Measurements from ENCODE around the gene GCFC2. TPM values are rescaled to one million over a fixed set of nuclear protein-coding genes. Genes with fewer than 3 reads are reported as not detected.
"Not testable (repeated sequence)": the region's sequence is repeated elsewhere in the genome, so short reads cannot be mapped to it uniquely, and the experiment has no call there.

GCFC2 gene
- total RNA-seq, 1 donor from 2014 or later, result 14.1 TPM

GRCh38 chr2:75719616-75720015 is 8.9 kb upstream of the GCFC2 start:
- Histone ChIP-seq H3K36me3 (ENCODE audit: control insufficient read depth in 3 of 3, insufficient read depth in 3 of 3, low read length in 3 of 3) (no peaks in the 10 kb centered on the region), H3K27ac (ENCODE audit: low read depth, low read length) (no peak overlapping the region), H3K27me3 (ENCODE audit: control insufficient read depth in 3 of 3, insufficient read depth in 3 of 3, low read length in 3 of 3) (peaks cover 0 to 4% (median 0%) of the 10 kb centered on the region in 3 donors), H3K4me3 (ENCODE audit: low read length in 3 of 3) (no peak overlapping the region), H3K9ac (ENCODE audit: low read depth in 1 of 3, low read length in 3 of 3) (no peak overlapping the region), H3K9me3 (ENCODE audit: control insufficient read depth in 3 of 3, low read length in 3 of 3) (no peaks in the 10 kb centered on the region), H3K4me1 (ENCODE audit: control insufficient read depth in 3 of 3, insufficient read depth in 3 of 3, low read length in 3 of 3) (no peaks in the 10 kb centered on the region)

DNA sequence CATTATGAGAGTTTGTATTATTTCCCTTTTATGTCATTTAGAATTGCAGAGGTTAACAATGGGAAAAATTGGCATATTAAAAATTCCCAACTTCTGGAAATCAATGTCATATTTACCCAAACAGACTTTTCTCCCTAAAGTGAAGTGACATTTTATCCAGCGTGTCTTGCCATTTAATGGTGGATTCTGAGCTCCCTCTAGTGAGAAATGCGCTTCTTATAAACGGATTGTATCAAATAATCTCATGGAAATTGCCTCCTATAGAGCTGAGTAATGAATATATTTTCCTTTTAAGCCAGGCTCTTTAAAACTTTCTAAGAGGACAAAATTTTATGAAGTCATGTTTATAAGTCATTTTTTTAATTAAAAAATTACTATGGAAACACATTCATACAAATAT is 5.7 kb upstream of the GCFC2 start:
- Histone ChIP-seq H3K4me3 (ENCODE audit: low read length in 3 of 3) (no peak overlapping the region), H3K36me3 (ENCODE audit: control insufficient read depth in 3 of 3, insufficient read depth in 3 of 3, low read length in 3 of 3) (no peaks in the 10 kb centered on the region), H3K4me1 (ENCODE audit: control insufficient read depth in 3 of 3, insufficient read depth in 3 of 3, low read length in 3 of 3) (no peaks in the 10 kb centered on the region)

GRCh38 chr2:75711590-75711989 is 875 bp upstream of the GCFC2 start:
- H3K4me3 ChIP-seq (ENCODE audit: low read length in 3 of 3), result peak overlapping the region in 1 of 3 donors; percentile 80
- not testable (repeated sequence) for H3K36me3 ChIP-seq (ENCODE audit: control insufficient read depth in 3 of 3, insufficient read depth in 3 of 3, low read length in 3 of 3); H3K4me1 ChIP-seq (ENCODE audit: control insufficient read depth in 3 of 3, insufficient read depth in 3 of 3, low read length in 3 of 3); H3K27me3 ChIP-seq (ENCODE audit: control insufficient read depth in 3 of 3, insufficient read depth in 3 of 3, low read length in 3 of 3); H3K27ac ChIP-seq (ENCODE audit: low read depth, low read length); H3K9me3 ChIP-seq (ENCODE audit: control insufficient read depth in 3 of 3, low read length in 3 of 3); H3K9ac ChIP-seq (ENCODE audit: low read depth in 1 of 3, low read length in 3 of 3)

More for the DNA sequence above, 5.7 kb upstream of the GCFC2 start:
- no peaks in the 10 kb centered on the region for H3K27me3 ChIP-seq (ENCODE audit: control insufficient read depth in 3 of 3, insufficient read depth in 3 of 3, low read length in 3 of 3)
- no peaks in the 10 kb centered on the region for H3K9me3 ChIP-seq (ENCODE audit: control insufficient read depth in 3 of 3, low read length in 3 of 3)
- no peak overlapping the region for H3K27ac ChIP-seq (ENCODE audit: low read depth, low read length)
- H3K9ac ChIP-seq (ENCODE audit: low read depth in 1 of 3, low read length in 3 of 3), result peak overlapping the region in 1 of 3 donors; percentile 43

- H3K27me3 ChIP-seq (ENCODE audit: control insufficient read depth in 3 of 3, insufficient read depth in 3 of 3, low read length in 3 of 3), result no peaks in the 10 kb centered on the region
- peaks cover 0 to 4% (median under 1%) of the 10 kb centered on the region in 3 donors for H3K36me3 ChIP-seq (ENCODE audit: control insufficient read depth in 3 of 3, insufficient read depth in 3 of 3, low read length in 3 of 3)
- H3K4me3 ChIP-seq (ENCODE audit: low read length in 3 of 3), result peak overlapping the region; percentile 79 to 89 (median 80)
- H3K9ac ChIP-seq (ENCODE audit: low read depth in 1 of 3, low read length in 3 of 3), result peak overlapping the region; percentile 83 to 89 (median 87)
- H3K27ac ChIP-seq (ENCODE audit: low read depth, low read length), result peak overlapping the region; percentile 82
- H3K4me1 ChIP-seq (ENCODE audit: control insufficient read depth in 3 of 3, insufficient read depth in 3 of 3, low read length in 3 of 3), result peaks cover 2 to 8% (median 5%) of the 10 kb centered on the region in 3 donors
- no peaks in the 10 kb centered on the region for H3K9me3 ChIP-seq (ENCODE audit: control insufficient read depth in 3 of 3, low read length in 3 of 3)
These were observed 517 bp downstream of the GCFC2 start for GRCh38 chr2:75710220-75710576.

DNA sequence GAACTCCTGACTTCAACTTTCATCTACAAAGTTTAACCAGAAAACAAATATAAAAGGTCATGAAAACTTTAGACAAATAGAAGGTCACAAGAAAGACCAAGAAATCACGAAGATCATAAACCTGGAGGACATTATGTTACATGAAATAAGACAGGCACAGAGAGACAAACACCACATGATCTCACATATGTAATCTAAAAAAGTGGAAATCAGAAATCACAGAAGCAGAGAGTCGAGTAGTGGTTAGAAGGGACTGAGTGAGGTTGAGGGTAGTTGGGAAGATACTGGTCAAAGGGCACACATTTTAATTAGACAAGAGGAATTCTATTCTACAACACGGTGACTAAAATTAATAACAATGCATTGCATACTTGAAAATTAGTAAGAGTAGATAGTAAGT is 1.4 kb downstream of the GCFC2 start:
- H3K9me3 ChIP-seq (ENCODE audit: control insufficient read depth in 3 of 3, low read length in 3 of 3), result no peaks in the 10 kb centered on the region
- H3K9ac ChIP-seq (ENCODE audit: low read depth in 1 of 3, low read length in 3 of 3), result peak overlapping the region; percentile 42 to 89 (median 83)
- H3K36me3 ChIP-seq (ENCODE audit: control insufficient read depth in 3 of 3, insufficient read depth in 3 of 3, low read length in 3 of 3), result peaks cover 2 to 13% (median 9%) of the 10 kb centered on the region in 3 donors
- H3K4me1 ChIP-seq (ENCODE audit: control insufficient read depth in 3 of 3, insufficient read depth in 3 of 3, low read length in 3 of 3), result peaks cover 2 to 8% (median 5%) of the 10 kb centered on the region in 3 donors
- no peaks in the 10 kb centered on the region for H3K27me3 ChIP-seq (ENCODE audit: control insufficient read depth in 3 of 3, insufficient read depth in 3 of 3, low read length in 3 of 3)
- H3K4me3 ChIP-seq (ENCODE audit: low read length in 3 of 3), result peak overlapping the region; percentile 6 to 89 (median 80)
- no peak overlapping the region for H3K27ac ChIP-seq (ENCODE audit: low read depth, low read length)

DNA sequence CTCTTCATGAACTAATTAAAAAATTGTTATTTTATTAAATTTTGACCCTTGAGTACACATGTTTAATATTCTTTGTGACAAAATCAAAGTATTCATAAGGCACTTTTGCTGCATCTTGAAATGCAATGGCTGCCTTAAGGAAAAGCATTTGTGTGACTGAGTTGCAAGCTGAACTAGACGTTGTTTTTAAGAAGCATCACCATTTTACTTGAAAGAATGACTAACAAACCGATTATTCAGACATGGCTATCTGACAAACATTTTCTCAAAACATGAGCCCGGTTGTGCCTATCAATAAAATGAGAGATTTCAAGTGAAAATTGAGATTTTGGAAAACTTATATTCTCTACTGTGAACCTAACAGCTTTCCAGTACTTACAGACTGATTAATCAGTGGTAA is 2.8 kb downstream of the GCFC2 start:
- Histone ChIP-seq H3K27ac (ENCODE audit: low read depth, low read length) (no peak overlapping the region), H3K4me3 (ENCODE audit: low read length in 3 of 3) (no peak overlapping the region), H3K9ac (ENCODE audit: low read depth in 1 of 3, low read length in 3 of 3) (no peak overlapping the region), H3K9me3 (ENCODE audit: control insufficient read depth in 3 of 3, low read length in 3 of 3) (no peaks in the 10 kb centered on the region), H3K4me1 (ENCODE audit: control insufficient read depth in 3 of 3, insufficient read depth in 3 of 3, low read length in 3 of 3) (peaks cover 2 to 8% (median 5%) of the 10 kb centered on the region in 3 donors), H3K27me3 (ENCODE audit: control insufficient read depth in 3 of 3, insufficient read depth in 3 of 3, low read length in 3 of 3) (no peaks in the 10 kb centered on the region), H3K36me3 (ENCODE audit: control insufficient read depth in 3 of 3, insufficient read depth in 3 of 3, low read length in 3 of 3) (peaks cover 11 to 25% (median 21%) of the 10 kb centered on the region in 3 donors)

DNA sequence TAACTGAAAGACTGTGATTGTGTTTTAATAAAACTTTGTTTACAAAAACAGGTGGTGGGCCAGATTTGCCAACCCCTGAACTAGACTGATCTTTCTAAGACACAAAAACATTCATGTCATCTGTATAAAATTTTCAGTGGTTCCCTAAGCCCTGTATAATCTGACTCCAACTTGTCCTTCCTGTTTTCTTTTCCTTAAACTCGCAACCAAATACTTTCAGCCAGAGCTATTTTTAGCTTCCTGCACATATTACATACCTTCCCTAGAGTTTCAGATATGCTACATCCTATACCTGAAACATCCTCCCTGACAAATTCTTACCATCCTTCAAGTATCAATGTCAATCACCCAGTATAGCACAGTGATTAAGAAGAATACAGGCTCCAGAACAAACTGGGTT is 4.8 kb downstream of the GCFC2 start:
- Histone ChIP-seq H3K4me3 (ENCODE audit: low read length in 3 of 3) (no peak overlapping the region), H3K27me3 (ENCODE audit: control insufficient read depth in 3 of 3, insufficient read depth in 3 of 3, low read length in 3 of 3) (no peaks in the 10 kb centered on the region), H3K9me3 (ENCODE audit: control insufficient read depth in 3 of 3, low read length in 3 of 3) (no peaks in the 10 kb centered on the region), H3K27ac (ENCODE audit: low read depth, low read length) (no peak overlapping the region), H3K9ac (ENCODE audit: low read depth in 1 of 3, low read length in 3 of 3) (no peak overlapping the region), H3K4me1 (ENCODE audit: control insufficient read depth in 3 of 3, insufficient read depth in 3 of 3, low read length in 3 of 3) (peaks cover 0 to 6% (median under 1%) of the 10 kb centered on the region in 3 donors), H3K36me3 (ENCODE audit: control insufficient read depth in 3 of 3, insufficient read depth in 3 of 3, low read length in 3 of 3) (peaks cover 22 to 38% (median 35%) of the 10 kb centered on the region in 3 donors)

- Histone ChIP-seq H3K27me3 (ENCODE audit: control insufficient read depth in 3 of 3, insufficient read depth in 3 of 3, low read length in 3 of 3) (no peaks in the 10 kb centered on the region), H3K4me3 (ENCODE audit: low read length in 3 of 3) (no peak overlapping the region), H3K9me3 (ENCODE audit: control insufficient read depth in 3 of 3, low read length in 3 of 3) (no peaks in the 10 kb centered on the region), H3K4me1 (ENCODE audit: control insufficient read depth in 3 of 3, insufficient read depth in 3 of 3, low read length in 3 of 3) (no peaks in the 10 kb centered on the region), H3K36me3 (ENCODE audit: control insufficient read depth in 3 of 3, insufficient read depth in 3 of 3, low read length in 3 of 3) (peaks cover 26 to 53% (median 47%) of the 10 kb centered on the region in 3 donors), H3K27ac (ENCODE audit: low read depth, low read length) (no peak overlapping the region), H3K9ac (ENCODE audit: low read depth in 1 of 3, low read length in 3 of 3) (no peak overlapping the region)
These were observed 7.0 kb downstream of the GCFC2 start for GRCh38 chr2:75703589-75704287.

- Histone ChIP-seq H3K27me3 (ENCODE audit: control insufficient read depth in 3 of 3, insufficient read depth in 3 of 3, low read length in 3 of 3) (no peaks in the 10 kb centered on the region), H3K27ac (ENCODE audit: low read depth, low read length) (no peak overlapping the region), H3K4me3 (ENCODE audit: low read length in 3 of 3) (no peak overlapping the region), H3K9ac (ENCODE audit: low read depth in 1 of 3, low read length in 3 of 3) (no peak overlapping the region), H3K36me3 (ENCODE audit: control insufficient read depth in 3 of 3, insufficient read depth in 3 of 3, low read length in 3 of 3) (peaks cover 33 to 64% (median 56%) of the 10 kb centered on the region in 3 donors), H3K9me3 (ENCODE audit: control insufficient read depth in 3 of 3, low read length in 3 of 3) (no peaks in the 10 kb centered on the region), H3K4me1 (ENCODE audit: control insufficient read depth in 3 of 3, insufficient read depth in 3 of 3, low read length in 3 of 3) (no peaks in the 10 kb centered on the region)
These were observed 8.1 kb downstream of the GCFC2 start for GRCh38 chr2:75702593-75702992.

DNA sequence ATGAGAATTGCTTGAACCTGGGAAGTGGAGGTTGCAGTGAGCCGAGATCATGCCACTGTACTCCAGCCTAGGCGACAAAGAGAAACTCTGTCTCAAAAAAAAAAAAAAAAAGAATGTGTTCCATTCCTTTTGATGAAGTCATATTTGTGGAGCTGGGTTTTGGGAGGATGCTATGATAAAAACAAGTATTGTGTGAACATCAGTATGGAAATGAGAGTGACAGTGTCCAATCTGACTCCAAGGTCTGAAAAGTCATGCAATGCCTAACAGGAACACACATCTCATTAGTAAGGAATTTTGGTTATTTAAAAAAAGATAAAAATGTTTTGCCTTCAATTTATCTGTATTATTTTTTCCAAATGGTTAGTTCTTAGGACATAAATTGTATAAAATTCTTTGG is 11.8 kb downstream of the GCFC2 start:
- H3K4me3 ChIP-seq (ENCODE audit: low read length in 3 of 3), result no peak overlapping the region
- H3K27ac ChIP-seq (ENCODE audit: low read depth, low read length), result no peak overlapping the region
- no peaks in the 10 kb centered on the region for H3K27me3 ChIP-seq (ENCODE audit: control insufficient read depth in 3 of 3, insufficient read depth in 3 of 3, low read length in 3 of 3)
- no peak overlapping the region for H3K9ac ChIP-seq (ENCODE audit: low read depth in 1 of 3, low read length in 3 of 3)
- H3K4me1 ChIP-seq (ENCODE audit: control insufficient read depth in 3 of 3, insufficient read depth in 3 of 3, low read length in 3 of 3), result no peaks in the 10 kb centered on the region
- H3K36me3 ChIP-seq (ENCODE audit: control insufficient read depth in 3 of 3, insufficient read depth in 3 of 3, low read length in 3 of 3), result peaks cover 34 to 67% (median 52%) of the 10 kb centered on the region in 3 donors
- H3K9me3 ChIP-seq (ENCODE audit: control insufficient read depth in 3 of 3, low read length in 3 of 3), result no peaks in the 10 kb centered on the region
